ENCODE data around the gene UFSP2.

UFSP2 gene

GRCh38 chr4:185383451-185383850 is 42.3 kb downstream of the UFSP2 start:
- no peak overlapping the region for H3K9ac ChIP-seq (ENCODE audit: insufficient read length, low read depth)
- peaks cover 4% of the 10 kb centered on the region; the same call in 1 of the 2 replicates for H3K9me3 ChIP-seq (ENCODE audit: insufficient read depth, low read length)
- H3K4me1 ChIP-seq (ENCODE audit: insufficient read depth, insufficient read length) = no peaks in the 10 kb centered on the region
- no peaks in the 10 kb centered on the region for H3K27me3 ChIP-seq (ENCODE audit: insufficient read depth, insufficient read length)
- no peak overlapping the region for H3K4me3 ChIP-seq (ENCODE audit: insufficient read length, low read depth)
- DNase-seq (ENCODE audit: low read depth, low spot score) = no peak
- no peak for TF ChIP-seq ZNF274 (IDR thresholded peaks at IDR 0.05; ENCODE audit: low read depth, low read length)
- no peak for TF ChIP-seq YY1 (IDR thresholded peaks at IDR 0.05; ENCODE audit: insufficient read depth, insufficient read length)
- TF ChIP-seq SUZ12 (IDR thresholded peaks at IDR 0.05; ENCODE audit: extremely low read depth, insufficient read depth, insufficient read length) = no peak
- H3K36me3 ChIP-seq (ENCODE audit: insufficient read depth, insufficient read length, low read length) = no peaks in the 10 kb centered on the region

DNA sequence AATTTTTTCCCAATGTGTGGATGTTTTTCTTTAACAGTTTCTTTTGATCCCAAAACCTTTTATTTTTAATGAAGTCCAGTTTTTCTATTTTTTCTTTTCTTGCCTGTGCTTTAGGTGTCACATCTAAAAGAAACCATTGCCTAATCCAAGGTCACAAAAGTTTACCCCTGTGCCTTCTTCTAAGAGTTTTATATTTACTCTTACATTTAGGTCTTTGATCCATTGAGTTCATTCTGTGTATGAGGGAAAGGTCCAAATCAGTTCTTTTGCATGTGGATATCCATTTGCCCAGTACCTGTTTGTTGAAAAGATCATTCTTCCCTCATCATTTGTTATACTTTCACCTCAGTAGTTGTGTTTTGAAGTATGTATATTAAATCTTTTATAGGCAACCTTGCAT is 43.0 kb downstream of the UFSP2 start:
- H3K9me3 ChIP-seq (ENCODE audit: insufficient read depth, low read length) = peaks cover 4% of the 10 kb centered on the region; the same call in 1 of the 2 replicates
- no peaks in the 10 kb centered on the region for H3K36me3 ChIP-seq (ENCODE audit: insufficient read depth, insufficient read length, low read length)
- no peak overlapping the region for H3K9ac ChIP-seq (ENCODE audit: insufficient read length, low read depth)
- H3K4me3 ChIP-seq (ENCODE audit: insufficient read length, low read depth) = no peak overlapping the region
- TF ChIP-seq YY1 (IDR thresholded peaks at IDR 0.05; ENCODE audit: insufficient read depth, insufficient read length) (no peak), ZNF274 (IDR thresholded peaks at IDR 0.05; ENCODE audit: low read depth, low read length) (no peak), SUZ12 (IDR thresholded peaks at IDR 0.05; ENCODE audit: extremely low read depth, insufficient read depth, insufficient read length) (no peak)
- H3K27me3 ChIP-seq (ENCODE audit: insufficient read depth, insufficient read length) = no peaks in the 10 kb centered on the region
- H3K4me1 ChIP-seq (ENCODE audit: insufficient read depth, insufficient read length) = no peaks in the 10 kb centered on the region
- DNase-seq (ENCODE audit: low read depth, low spot score) = no peak

- no peak for DNase-seq (ENCODE audit: low read depth, low spot score)
- Histone ChIP-seq H3K27me3 (ENCODE audit: insufficient read depth, insufficient read length) (no peaks in the 10 kb centered on the region), H3K36me3 (ENCODE audit: insufficient read depth, insufficient read length, low read length) (no peaks in the 10 kb centered on the region), H3K4me3 (ENCODE audit: insufficient read length, low read depth) (no peak overlapping the region), H3K9ac (ENCODE audit: insufficient read length, low read depth) (no peak overlapping the region), H3K9me3 (ENCODE audit: insufficient read depth, low read length) (peaks cover 4% of the 10 kb centered on the region; the same call in 1 of the 2 replicates), H3K4me1 (ENCODE audit: insufficient read depth, insufficient read length) (no peaks in the 10 kb centered on the region)
- TF ChIP-seq ZNF274 (IDR thresholded peaks at IDR 0.05; ENCODE audit: low read depth, low read length) (no peak), YY1 (IDR thresholded peaks at IDR 0.05; ENCODE audit: insufficient read depth, insufficient read length) (no peak)
Observed at GRCh38 chr4:185381288-185382196, 44.2 kb downstream of the UFSP2 start.

DNA sequence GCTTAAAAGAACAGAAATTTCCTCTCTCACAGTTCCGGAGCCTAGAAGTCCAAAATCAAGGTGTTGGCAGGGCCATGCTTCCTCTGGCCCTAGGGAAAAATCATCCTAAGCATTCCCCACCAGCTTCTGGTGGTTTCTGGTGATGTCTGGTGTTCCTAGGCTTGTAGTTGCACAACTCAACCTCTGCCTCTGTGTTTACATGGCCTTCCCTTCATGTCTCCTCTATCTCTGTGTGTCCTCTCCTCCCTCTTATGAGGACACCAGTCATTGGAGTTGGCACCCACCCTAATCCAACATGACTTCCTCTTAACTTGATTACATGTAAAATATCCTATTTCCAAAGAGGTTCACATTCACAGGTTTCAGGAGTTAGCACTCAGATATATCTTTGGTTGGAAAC is 45.4 kb downstream of the UFSP2 start:
- no peak for DNase-seq (ENCODE audit: low read depth, low spot score)
- Histone ChIP-seq H3K4me1 (ENCODE audit: insufficient read depth, insufficient read length) (no peaks in the 10 kb centered on the region), H3K9me3 (ENCODE audit: insufficient read depth, low read length) (peaks cover 4% of the 10 kb centered on the region; the same call in 1 of the 2 replicates), H3K27me3 (ENCODE audit: insufficient read depth, insufficient read length) (no peaks in the 10 kb centered on the region), H3K4me3 (ENCODE audit: insufficient read length, low read depth) (no peak overlapping the region), H3K9ac (ENCODE audit: insufficient read length, low read depth) (no peak overlapping the region), H3K36me3 (ENCODE audit: insufficient read depth, insufficient read length, low read length) (no peaks in the 10 kb centered on the region)
- TF ChIP-seq YY1 (IDR thresholded peaks at IDR 0.05; ENCODE audit: insufficient read depth, insufficient read length) (no peak), ZNF274 (IDR thresholded peaks at IDR 0.05; ENCODE audit: low read depth, low read length) (no peak), SUZ12 (IDR thresholded peaks at IDR 0.05; ENCODE audit: extremely low read depth, insufficient read depth, insufficient read length) (no peak)

- Histone ChIP-seq H3K4me3 (ENCODE audit: insufficient read length, low read depth) (no peak overlapping the region), H3K27me3 (ENCODE audit: insufficient read depth, insufficient read length) (no peaks in the 10 kb centered on the region), H3K36me3 (ENCODE audit: insufficient read depth, insufficient read length, low read length) (no peaks in the 10 kb centered on the region), H3K9me3 (ENCODE audit: insufficient read depth, low read length) (peaks cover 4% of the 10 kb centered on the region; the same call in 1 of the 2 replicates), H3K4me1 (ENCODE audit: insufficient read depth, insufficient read length) (no peaks in the 10 kb centered on the region), H3K9ac (ENCODE audit: insufficient read length, low read depth) (no peak overlapping the region)
- DNase-seq (ENCODE audit: low read depth, low spot score) = no peak
- TF ChIP-seq YY1 (IDR thresholded peaks at IDR 0.05; ENCODE audit: insufficient read depth, insufficient read length) (no peak), ZNF274 (IDR thresholded peaks at IDR 0.05; ENCODE audit: low read depth, low read length) (no peak), SUZ12 (IDR thresholded peaks at IDR 0.05; ENCODE audit: extremely low read depth, insufficient read depth, insufficient read length) (no peak)
Observed at GRCh38 chr4:185379326-185380295, 46.2 kb downstream of the UFSP2 start.

DNA sequence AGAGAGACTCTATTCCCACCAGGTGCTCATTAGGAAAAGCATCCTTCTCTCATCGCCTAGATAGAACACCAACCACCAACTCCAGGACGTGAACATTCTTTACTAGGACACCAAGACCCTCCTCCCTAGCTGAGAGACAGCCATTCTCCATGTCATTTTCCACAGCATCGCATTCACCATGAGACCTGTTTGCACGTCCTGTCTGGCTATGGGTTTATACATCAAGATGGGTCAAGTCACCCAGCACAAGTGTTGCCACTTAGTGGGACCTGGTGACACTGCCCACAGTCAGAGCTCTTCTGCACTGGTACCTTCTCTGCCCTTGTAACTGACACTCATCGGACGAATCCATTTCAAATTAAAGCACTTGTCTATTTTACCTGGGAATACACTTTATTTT is 47.5 kb downstream of the UFSP2 start:
- H3K4me1 ChIP-seq (ENCODE audit: insufficient read depth, insufficient read length) = no peaks in the 10 kb centered on the region
- TF ChIP-seq ZNF274 (IDR thresholded peaks at IDR 0.05; ENCODE audit: low read depth, low read length) = no peak
- TF ChIP-seq SUZ12 (IDR thresholded peaks at IDR 0.05; ENCODE audit: extremely low read depth, insufficient read depth, insufficient read length) = no peak
- no peak for TF ChIP-seq YY1 (IDR thresholded peaks at IDR 0.05; ENCODE audit: insufficient read depth, insufficient read length)
- no peak overlapping the region for H3K4me3 ChIP-seq (ENCODE audit: insufficient read length, low read depth)
- DNase-seq (ENCODE audit: low read depth, low spot score) = no peak
- no peaks in the 10 kb centered on the region for H3K36me3 ChIP-seq (ENCODE audit: insufficient read depth, insufficient read length, low read length)
- H3K9me3 ChIP-seq (ENCODE audit: insufficient read depth, low read length) = peaks cover 4% of the 10 kb centered on the region; the same call in 1 of the 2 replicates
- no peaks in the 10 kb centered on the region for H3K27me3 ChIP-seq (ENCODE audit: insufficient read depth, insufficient read length)
- H3K9ac ChIP-seq (ENCODE audit: insufficient read length, low read depth) = no peak overlapping the region
